Measurements from ENCODE around the gene CRYBB2. TPM values are rescaled to one million over a fixed set of nuclear protein-coding genes. Genes with fewer than 3 reads are reported as not detected.

The CRYBB2 gene
- total RNA-seq, 5 donors from 2014 or later (not counting 1 experiment from before 2014, with no cell fraction given): not detected

GRCh38 chr22:25208743-25209505, 10.5 kb upstream of the CRYBB2 start:
- WGBS (ENCODE audit: insufficient coverage): 75% methylated on average over 2 of the region's 17 CpGs
- no peak overlapping the region for H3K27ac ChIP-seq (ENCODE audit: low read length)
- H3K27me3 ChIP-seq (replicated peaks in 1 of 2; ENCODE audit: control insufficient read depth in 2 of 2, extremely low read depth in 1 of 2, insufficient read depth in 2 of 2, low read length in 1 of 2): peaks cover 0 to 5% of the 10 kb centered on the region in 2 experiments
- Mint-ChIP-seq H3K4me1 (no peaks in the 10 kb centered on the region), H3K27ac (no peak overlapping the region), H3K36me3 (no peaks in the 10 kb centered on the region), H3K4me3 (no peak overlapping the region), H3K27me3 (peaks cover 0 to 7% of the 10 kb centered on the region in 2 donors), H3K9me3 (peaks cover 5 to 8% (median 5%) of the 10 kb centered on the region in 3 donors)
- ATAC-seq (replicated peaks in 1 of 4): no peak
- H3K4me3 ChIP-seq (ENCODE audit: control insufficient read depth in 1 of 2, extremely low read depth in 1 of 2, low read length in 1 of 2): no peak overlapping the region
- no peak for DNase-seq
- H3K36me3 ChIP-seq (ENCODE audit: control insufficient read depth in 2 of 2, extremely low read depth in 1 of 2, insufficient read depth in 1 of 2, low read length in 1 of 2): no peaks in the 10 kb centered on the region
- no peaks in the 10 kb centered on the region for H3K9me3 ChIP-seq
- ChIA-PET CTCF (no interaction called here), POLR2A (no interaction called here)
- H3K4me1 ChIP-seq (ENCODE audit: control insufficient read depth in 1 of 2, extremely low read depth in 1 of 2, insufficient read depth in 2 of 2, low read length in 2 of 2): no peaks in the 10 kb centered on the region

- Histone ChIP-seq H3K36me3 (ENCODE audit: control insufficient read depth in 2 of 2, extremely low read depth in 1 of 2, insufficient read depth in 1 of 2, low read length in 1 of 2) (no peaks in the 10 kb centered on the region), H3K27me3 (replicated peaks in 1 of 2; ENCODE audit: control insufficient read depth in 2 of 2, extremely low read depth in 1 of 2, insufficient read depth in 2 of 2, low read length in 1 of 2) (peaks cover 0 to 5% of the 10 kb centered on the region in 2 experiments), H3K27ac (ENCODE audit: low read length) (no peak overlapping the region), H3K9me3 (no peaks in the 10 kb centered on the region), H3K4me1 (ENCODE audit: control insufficient read depth in 1 of 2, extremely low read depth in 1 of 2, insufficient read depth in 2 of 2, low read length in 2 of 2) (no peaks in the 10 kb centered on the region), H3K4me3 (ENCODE audit: control insufficient read depth in 1 of 2, extremely low read depth in 1 of 2, low read length in 1 of 2) (no peak overlapping the region)
- WGBS (ENCODE audit: insufficient coverage): 90% methylated on average over 2 of the region's 3 CpGs
- H3K27me3 Mint-ChIP-seq: peaks cover 4 to 7% of the 10 kb centered on the region in 2 donors
- H3K9me3 Mint-ChIP-seq: peaks cover 5 to 8% (median 7%) of the 10 kb centered on the region in 3 donors
- DNase-seq (no peak), ATAC-seq (replicated peaks in 1 of 4) (no peak)
- no peaks in the 10 kb centered on the region for H3K36me3 Mint-ChIP-seq
- ChIA-PET POLR2A (no interaction called here), CTCF (no interaction called here)
- no peak overlapping the region for H3K27ac Mint-ChIP-seq
- no peaks in the 10 kb centered on the region for H3K4me1 Mint-ChIP-seq
- H3K4me3 Mint-ChIP-seq: no peak overlapping the region
Measured at GRCh38 chr22:25210793-25211192, 8.6 kb upstream of the CRYBB2 start.

- H3K4me3 ChIP-seq (ENCODE audit: control insufficient read depth in 1 of 2, extremely low read depth in 1 of 2, low read length in 1 of 2): no peak overlapping the region
- H3K36me3 Mint-ChIP-seq: no peaks in the 10 kb centered on the region
- DNase-seq (no peak), ATAC-seq (replicated peaks in 1 of 4) (no peak)
- H3K27me3 ChIP-seq (replicated peaks in 1 of 2; ENCODE audit: control insufficient read depth in 2 of 2, extremely low read depth in 1 of 2, insufficient read depth in 2 of 2, low read length in 1 of 2): peaks cover 2 to 5% of the 10 kb centered on the region in 2 experiments
- H3K36me3 ChIP-seq (ENCODE audit: control insufficient read depth in 2 of 2, extremely low read depth in 1 of 2, insufficient read depth in 1 of 2, low read length in 1 of 2): no peaks in the 10 kb centered on the region
- no peak overlapping the region for H3K4me3 Mint-ChIP-seq
- POLR2A ChIA-PET: no interaction called here
- no CpG with 5 or more reads among the region's 3 CpGs for WGBS (ENCODE audit: insufficient coverage)
- H3K27ac ChIP-seq (ENCODE audit: low read length): no peak overlapping the region
- H3K4me1 Mint-ChIP-seq: no peaks in the 10 kb centered on the region
- peaks cover 5 to 8% (median 7%) of the 10 kb centered on the region in 3 donors for H3K9me3 Mint-ChIP-seq
- H3K27ac Mint-ChIP-seq: no peak overlapping the region
- H3K4me1 ChIP-seq (ENCODE audit: control insufficient read depth in 1 of 2, extremely low read depth in 1 of 2, insufficient read depth in 2 of 2, low read length in 2 of 2): no peaks in the 10 kb centered on the region
- H3K27me3 Mint-ChIP-seq: peaks cover 7 to 17% of the 10 kb centered on the region in 2 donors
- no peaks in the 10 kb centered on the region for H3K9me3 ChIP-seq
- CTCF ChIA-PET: no interaction called here
Measured at GRCh38 chr22:25212337-25212736, 7.1 kb upstream of the CRYBB2 start.

- CTCF ChIA-PET: no interaction called here
- DNase-seq (no peak), ATAC-seq (replicated peaks in 1 of 4) (no peak)
- Mint-ChIP-seq H3K27ac (no peak overlapping the region), H3K4me3 (no peak overlapping the region), H3K9me3 (peaks cover 5 to 8% (median 7%) of the 10 kb centered on the region in 3 donors), H3K4me1 (no peaks in the 10 kb centered on the region), H3K27me3 (peaks cover 11 to 17% of the 10 kb centered on the region in 2 donors), H3K36me3 (no peaks in the 10 kb centered on the region)
- H3K36me3 ChIP-seq (ENCODE audit: control insufficient read depth in 2 of 2, extremely low read depth in 1 of 2, insufficient read depth in 1 of 2, low read length in 1 of 2): no peaks in the 10 kb centered on the region
- H3K4me3 ChIP-seq (ENCODE audit: control insufficient read depth in 1 of 2, extremely low read depth in 1 of 2, low read length in 1 of 2): no peak overlapping the region
- peaks cover 2 to 10% of the 10 kb centered on the region in 2 experiments for H3K27me3 ChIP-seq (replicated peaks in 1 of 2; ENCODE audit: control insufficient read depth in 2 of 2, extremely low read depth in 1 of 2, insufficient read depth in 2 of 2, low read length in 1 of 2)
- POLR2A ChIA-PET: no interaction called here
- no peak overlapping the region for H3K27ac ChIP-seq (ENCODE audit: low read length)
- no peaks in the 10 kb centered on the region for H3K4me1 ChIP-seq (ENCODE audit: control insufficient read depth in 1 of 2, extremely low read depth in 1 of 2, insufficient read depth in 2 of 2, low read length in 2 of 2)
- no peaks in the 10 kb centered on the region for H3K9me3 ChIP-seq
- no CpG with 5 or more reads among the region's 3 CpGs for WGBS (ENCODE audit: insufficient coverage)
Measured at GRCh38 chr22:25213221-25213620, 6.2 kb upstream of the CRYBB2 start.

GRCh38 chr22:25216230-25216629, 3.2 kb upstream of the CRYBB2 start:
- peaks cover 5 to 8% (median 7%) of the 10 kb centered on the region in 3 donors for H3K9me3 Mint-ChIP-seq
- WGBS (ENCODE audit: insufficient coverage): no CpG with 5 or more reads among the region's 2 CpGs
- POLR2A ChIA-PET: no interaction called here

GRCh38 chr22:25219948-25220442, 556 bp downstream of the CRYBB2 start:
- Histone ChIP-seq H3K4me3 (ENCODE audit: control insufficient read depth in 1 of 2, extremely low read depth in 1 of 2, low read length in 1 of 2) (no peak overlapping the region), H3K36me3 (ENCODE audit: control insufficient read depth in 2 of 2, extremely low read depth in 1 of 2, insufficient read depth in 1 of 2, low read length in 1 of 2) (no peaks in the 10 kb centered on the region), H3K9me3 (no peaks in the 10 kb centered on the region), H3K4me1 (ENCODE audit: control insufficient read depth in 1 of 2, extremely low read depth in 1 of 2, insufficient read depth in 2 of 2, low read length in 2 of 2) (no peaks in the 10 kb centered on the region), H3K27me3 (replicated peaks in 1 of 2; ENCODE audit: control insufficient read depth in 2 of 2, extremely low read depth in 1 of 2, insufficient read depth in 2 of 2, low read length in 1 of 2) (peaks cover 2 to 28% of the 10 kb centered on the region in 2 experiments), H3K27ac (ENCODE audit: low read length) (no peak overlapping the region)
- ATAC-seq (replicated peaks in 1 of 4) (no peak), DNase-seq (no peak)
- no peaks in the 10 kb centered on the region for H3K4me1 Mint-ChIP-seq
- CTCF ChIA-PET: no interaction called here
- no peak overlapping the region for H3K4me3 Mint-ChIP-seq
- H3K27me3 Mint-ChIP-seq: peaks cover 25 to 32% of the 10 kb centered on the region in 2 donors
- H3K9me3 Mint-ChIP-seq: peaks cover 0 to 1% (median 0%) of the 10 kb centered on the region in 3 donors
- POLR2A ChIA-PET: no interaction called here
- no peak overlapping the region for H3K27ac Mint-ChIP-seq
- no peaks in the 10 kb centered on the region for H3K36me3 Mint-ChIP-seq
- no CpG with 5 or more reads among the region's 4 CpGs for WGBS (ENCODE audit: insufficient coverage)

More at GRCh38 chr22:25216230-25216629, 3.2 kb upstream of the CRYBB2 start:
- no peaks in the 10 kb centered on the region for H3K4me1 Mint-ChIP-seq
- Histone ChIP-seq H3K27ac (ENCODE audit: low read length) (no peak overlapping the region), H3K4me1 (ENCODE audit: control insufficient read depth in 1 of 2, extremely low read depth in 1 of 2, insufficient read depth in 2 of 2, low read length in 2 of 2) (no peaks in the 10 kb centered on the region), H3K36me3 (ENCODE audit: control insufficient read depth in 2 of 2, extremely low read depth in 1 of 2, insufficient read depth in 1 of 2, low read length in 1 of 2) (no peaks in the 10 kb centered on the region), H3K27me3 (replicated peaks in 1 of 2; ENCODE audit: control insufficient read depth in 2 of 2, extremely low read depth in 1 of 2, insufficient read depth in 2 of 2, low read length in 1 of 2) (peaks cover 2 to 12% of the 10 kb centered on the region in 2 experiments), H3K4me3 (ENCODE audit: control insufficient read depth in 1 of 2, extremely low read depth in 1 of 2, low read length in 1 of 2) (no peak overlapping the region), H3K9me3 (no peaks in the 10 kb centered on the region)
- H3K4me3 Mint-ChIP-seq: no peak overlapping the region
- CTCF ChIA-PET: no interaction called here
- no peaks in the 10 kb centered on the region for H3K36me3 Mint-ChIP-seq
- DNase-seq (no peak), ATAC-seq (replicated peaks in 1 of 4) (no peak)
- no peak overlapping the region for H3K27ac Mint-ChIP-seq
- H3K27me3 Mint-ChIP-seq: peaks cover 17 to 20% of the 10 kb centered on the region in 2 donors
